Ishikawa (cell line): Measurements from ENCODE around the gene CADM1.

ENCODE experiments used
- EP300 ChIP-seq: IDR thresholded peaks from 2 replicates; pipeline ENCODE4 v1.6.1; 2012; ENCODE audit warnings: borderline replicate concordance
- YY1 ChIP-seq: IDR thresholded peaks from 2 replicates; pipeline ENCODE4 v1.6.1; 2012; ENCODE audit warnings: low read depth

GRCh38 chr11:115179636-115180035 lies 324.6 kb downstream of the CADM1 start:
- TF ChIP-seq YY1 (no peak), EP300 (no peak)
